NCI-H524 treated with DMSO at 0.1 percent for 48 hours (cell line): ENCODE measurements around the gene GRB2.

Experiments used
- DNase-seq: peaks from one replicate; lab custom pipeline; 2025; lab: John Stamatoyannopoulos, UW

The GRB2 gene

GRCh38 chr17:75412455-75413317 is 7.2 kb upstream of the GRB2 start:
- peak; percentile 63 for DNase-seq

- DNase-seq, result no peak
These were observed 6.0 kb upstream of the GRB2 start for GRCh38 chr17:75411328-75412067.

GRCh38 chr17:75410141-75410540 is 4.7 kb upstream of the GRB2 start:
- DNase-seq, result no peak

GRCh38 chr17:75407655-75408352 is 2.3 kb upstream of the GRB2 start:
- DNase-seq, result no peak

GRCh38 chr17:75406222-75406615 is 741 bp upstream of the GRB2 start:
- peak; percentile 53 for DNase-seq

- DNase-seq, result no peak
These were observed 630 bp downstream of the GRB2 start for GRCh38 chr17:75404731-75405364.

GRCh38 chr17:75404223-75404730 is 1.2 kb downstream of the GRB2 start:
- DNase-seq, result peak; percentile 67

- no peak for DNase-seq
These were observed 2.3 kb downstream of the GRB2 start for GRCh38 chr17:75403131-75403530.

GRCh38 chr17:75402026-75402425 is 3.5 kb downstream of the GRB2 start:
- DNase-seq, result no peak

- no peak for DNase-seq
These were observed 5.0 kb downstream of the GRB2 start for GRCh38 chr17:75400326-75400939.

GRCh38 chr17:75398279-75398678 is 7.2 kb downstream of the GRB2 start:
- DNase-seq, result no peak

- DNase-seq, result no peak
These were observed 8.3 kb downstream of the GRB2 start for GRCh38 chr17:75397217-75397616.

- no peak for DNase-seq
These were observed 8.7 kb downstream of the GRB2 start for GRCh38 chr17:75396796-75397195.

GRCh38 chr17:75396025-75396424 is 9.5 kb downstream of the GRB2 start:
- no peak for DNase-seq

- no peak for DNase-seq
These were observed 11.1 kb downstream of the GRB2 start for GRCh38 chr17:75394332-75394918.

GRCh38 chr17:75393523-75394331 is 11.8 kb downstream of the GRB2 start:
- DNase-seq, result peak; percentile 100

GRCh38 chr17:75392559-75392958 is 12.9 kb downstream of the GRB2 start:
- no peak for DNase-seq

GRCh38 chr17:75390982-75391381 is 14.5 kb downstream of the GRB2 start:
- no peak for DNase-seq

- DNase-seq, result no peak
These were observed 16.9 kb downstream of the GRB2 start for GRCh38 chr17:75388476-75389030.

GRCh38 chr17:75387771-75388170 is 17.7 kb downstream of the GRB2 start:
- no peak for DNase-seq
